SK-N-SH treated with all-trans-retinoic acid at 6 μM for 48 hours (cell line): ENCODE measurements around the gene TUFT1.

Experiments
- ARNTL ChIP-seq: fragments of 450-650 bp; formaldehyde crosslinking; IDR thresholded peaks from 2 replicates; pipeline ENCODE4 v1.5.0; 2020; ENCODE audit warnings: low read depth, mild to moderate bottlenecking, moderate library complexity, borderline replicate concordance
- BACH2 ChIP-seq: fragments of 250-450 bp; sonication (Bioruptor Pico); IDR thresholded peaks from 2 replicates; pipeline ENCODE4 v1.9.0; 2021; ENCODE audit warnings: mild to moderate bottlenecking, borderline replicate concordance
- CSDC2 ChIP-seq: fragments of 250-450 bp; sonication (Bioruptor Pico); IDR thresholded peaks from 2 replicates; pipeline ENCODE4 v1.5.0; 2020; ENCODE audit warnings: mild to moderate bottlenecking, moderate library complexity
- GLIS3 ChIP-seq: fragments of 250-450 bp; sonication (Bioruptor Pico); IDR thresholded peaks from 2 replicates; pipeline ENCODE4 v1.5.0; 2020; ENCODE audit warnings: mild to moderate bottlenecking, moderate library complexity
- ISL1 ChIP-seq: fragments of 250-450 bp; sonication (Bioruptor Pico); IDR thresholded peaks from 2 replicates; pipeline ENCODE4 v2.1.2; 2022; ENCODE audit warnings: mild to moderate bottlenecking, moderate library complexity
- SNAI2 ChIP-seq: fragments of 250-450 bp; sonication (Bioruptor Pico); IDR thresholded peaks from 2 replicates; pipeline ENCODE4 v1.5.0; 2020; ENCODE audit warnings: mild to moderate bottlenecking, moderate library complexity
- ZFP3 ChIP-seq: fragments of 250-450 bp; sonication (Bioruptor Pico); IDR thresholded peaks from 2 replicates; pipeline ENCODE4 v1.5.0; 2020; ENCODE audit warnings: mild to moderate bottlenecking, moderate library complexity
- ZFP30 ChIP-seq: fragments of 450-650 bp; formaldehyde crosslinking; IDR thresholded peaks from 2 replicates; pipeline ENCODE4 v1.5.0; 2022; ENCODE audit warnings: mild to moderate bottlenecking, moderate library complexity
- ZNF565 ChIP-seq: fragments of 450-650 bp; formaldehyde crosslinking; conservative IDR thresholded peaks from 2 replicates; pipeline ENCODE4 v1.5.0; 2020; ENCODE audit warnings: low read depth, mild to moderate bottlenecking, moderate library complexity
- ZNF8 ChIP-seq: fragments of 450-650 bp; formaldehyde crosslinking; IDR thresholded peaks from 2 replicates; pipeline ENCODE4 v1.5.0; 2020; ENCODE audit warnings: mild to moderate bottlenecking, moderate library complexity
- TF ChIP-seq, protein P1 (sequence below): fragments of 250-450 bp; sonication (Bioruptor Pico); IDR thresholded peaks from 2 replicates; pipeline ENCODE4 v1.5.1; 2020; ENCODE audit warnings: low read depth, mild to moderate bottlenecking, moderate library complexity

GRCh38 chr1:151524736-151525135 lies 15.4 kb upstream of the TUFT1 start:
- TF ChIP-seq ZNF565 (CRISPR knock-in tag) (no peak), ZFP30 (CRISPR knock-in tag) (no peak), CSDC2 (no peak), ZFP3 (CRISPR knock-in tag) (no peak), ISL1 (CRISPR knock-in tag) (no peak), ARNTL (CRISPR knock-in tag) (no peak), ZNF8 (CRISPR knock-in tag) (no peak), BACH2 (CRISPR knock-in tag) (no peak), SNAI2 (no peak), GLIS3 (CRISPR knock-in tag) (no peak)
- TF ChIP-seq, protein P1, sequence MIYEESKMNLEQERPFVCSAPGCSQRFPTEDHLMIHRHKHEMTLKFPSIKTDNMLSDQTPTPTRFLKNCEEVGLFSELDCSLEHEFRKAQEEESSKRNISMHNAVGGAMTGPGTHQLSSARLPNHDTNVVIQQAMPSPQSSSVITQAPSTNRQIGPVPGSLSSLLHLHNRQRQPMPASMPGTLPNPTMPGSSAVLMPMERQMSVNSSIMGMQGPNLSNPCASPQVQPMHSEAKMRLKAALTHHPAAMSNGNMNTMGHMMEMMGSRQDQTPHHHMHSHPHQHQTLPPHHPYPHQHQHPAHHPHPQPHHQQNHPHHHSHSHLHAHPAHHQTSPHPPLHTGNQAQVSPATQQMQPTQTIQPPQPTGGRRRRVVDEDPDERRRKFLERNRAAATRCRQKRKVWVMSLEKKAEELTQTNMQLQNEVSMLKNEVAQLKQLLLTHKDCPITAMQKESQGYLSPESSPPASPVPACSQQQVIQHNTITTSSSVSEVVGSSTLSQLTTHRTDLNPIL (CRISPR knock-in tag) = no peak
